PC-9 (cell line): ENCODE results near the gene TSSK1B. TPM values are rescaled to one million over a fixed set of nuclear protein-coding genes. Genes with fewer than 3 reads are reported as not detected.
A peak's percentile ranks its signal among the peaks of the same experiment; 100 is the strongest.

Source experiments
- Bru-seq: library from RNA; stranded (reverse); fragments of 400-500 nt; gene quantifications from one replicate; lab custom pipeline; 2021; lab: Mats Ljungman, UMichigan
- BruChase-seq, 2 experiments: library from RNA; stranded (reverse); fragments of 400-500 nt; gene quantifications; one replicate each; lab custom pipeline; 2021; lab: Mats Ljungman, UMichigan
- BruUV-seq: library from RNA; stranded (reverse); fragments of 400-500 nt; replicated peaks from 2 replicates; lab custom pipeline; 2021; lab: Mats Ljungman, UMichigan
- CTCF ChIA-PET: fragments of 300-600 bp; sonication (Branson Sonifier 250); formaldehyde crosslinking; loops from one replicate; lab custom pipeline; 2022; ENCODE audit warnings: antibody characterized with exemption; lab: Charles Lee
- POLR2A ChIA-PET: fragments of 300-600 bp; sonication (Branson Sonifier 250); formaldehyde crosslinking; loops from one replicate; lab custom pipeline; 2022; ENCODE audit warnings: antibody characterized with exemption; ENCODE audit not compliant: unreplicated experiment; lab: Charles Lee
- DNase-seq, 2 experiments: peaks; one replicate each; pipeline versions ENCODE4 v3.0.0 to v3.0.0-alpha.2; 2015 to 2022; ENCODE audit warnings: mixed read lengths in 1 of 2
- H2AFZ ChIP-seq: fragments of 200-600 bp; sonication (generic); 2 replicates; pipeline ENCODE4 v1.8.1; 2017; ENCODE audit warnings: antibody characterized with exemption
- H3F3A ChIP-seq: fragments of 200-600 bp; sonication (generic); 2 replicates; pipeline ENCODE4 v1.8.1; 2017; ENCODE audit warnings: antibody characterized with exemption, mild to moderate bottlenecking, low read depth; ENCODE audit not compliant: insufficient read depth
- H3K27ac ChIP-seq: fragments of 200-600 bp; sonication (generic); 2 replicates; pipeline ENCODE4 v1.6.1; 2016; ENCODE audit warnings: mixed run types
- H3K27me3 ChIP-seq: fragments of 200-600 bp; sonication (generic); 2 replicates; pipeline ENCODE4 v1.6.1; 2016; ENCODE audit warnings: low read depth, mixed run types; ENCODE audit not compliant: insufficient read depth
- H3K36me3 ChIP-seq: fragments of 200-600 bp; sonication (generic); 2 replicates; pipeline ENCODE4 v1.6.1; 2016; ENCODE audit warnings: low read depth, mixed run types
- H3K4me1 ChIP-seq: fragments of 200-600 bp; sonication (generic); replicated peaks from 2 replicates; pipeline ENCODE4 v1.6.1; 2016; ENCODE audit warnings: mixed run types; ENCODE audit not compliant: insufficient read depth
- H3K4me2 ChIP-seq: fragments of 200-600 bp; sonication (generic); 2 replicates; pipeline ENCODE4 v1.6.1; 2017; ENCODE audit warnings: mixed run types
- H3K4me3 ChIP-seq: fragments of 200-600 bp; sonication (generic); 2 replicates; pipeline ENCODE4 v1.6.1; 2016; ENCODE audit warnings: mixed run types
- H3K79me2 ChIP-seq: fragments of 200-600 bp; sonication (generic); 2 replicates; pipeline ENCODE4 v1.6.1; 2017; ENCODE audit warnings: low read depth, mixed run types
- H3K9me2 ChIP-seq: fragments of 200-600 bp; sonication (generic); 2 replicates; pipeline ENCODE4 v1.8.1; 2017; ENCODE audit warnings: mild to moderate bottlenecking; ENCODE audit not compliant: insufficient read depth
- H3K9me3 ChIP-seq: fragments of 200-600 bp; sonication (generic); 2 replicates; pipeline ENCODE4 v1.8.1; 2016; ENCODE audit warnings: low read depth; ENCODE audit not compliant: insufficient read depth
- H4K20me1 ChIP-seq: fragments of 200-600 bp; sonication (generic); 2 replicates; pipeline ENCODE4 v1.8.1; 2017; ENCODE audit not compliant: insufficient read depth
- EZH2 ChIP-seq: fragments of 200-600 bp; sonication (generic); IDR thresholded peaks from 2 replicates; pipeline ENCODE4 v1.8.0; 2017; ENCODE audit warnings: antibody characterized with exemption, low read depth
- intact Hi-C: fragments of 100-400 bp; cut with micrococcal nuclease; formaldehyde crosslinking; loops from one replicate; pipeline ENCODE4 v1.10.0; 2022; ENCODE audit not compliant: unreplicated experiment
- long read RNA-seq: library from polyadenylated mRNA; stranded (forward); transcript quantifications from one replicate; pipeline ENCODE4 v2.0.0, GENCODE V29; 2022
- total RNA-seq: library from RNA; stranded (reverse); gene quantifications from 2 replicates; pipeline ENCODE4 v1.2.3, GENCODE V29; 2021
- TF ChIP-seq, protein P1 (sequence below): fragments of 200-600 bp; sonication (generic); conservative IDR thresholded peaks from 2 replicates; pipeline ENCODE4 v1.6.1; 2017; ENCODE audit warnings: mixed run types, antibody characterized with exemption, mild to moderate bottlenecking, moderate library complexity

The TSSK1B gene, protein sequence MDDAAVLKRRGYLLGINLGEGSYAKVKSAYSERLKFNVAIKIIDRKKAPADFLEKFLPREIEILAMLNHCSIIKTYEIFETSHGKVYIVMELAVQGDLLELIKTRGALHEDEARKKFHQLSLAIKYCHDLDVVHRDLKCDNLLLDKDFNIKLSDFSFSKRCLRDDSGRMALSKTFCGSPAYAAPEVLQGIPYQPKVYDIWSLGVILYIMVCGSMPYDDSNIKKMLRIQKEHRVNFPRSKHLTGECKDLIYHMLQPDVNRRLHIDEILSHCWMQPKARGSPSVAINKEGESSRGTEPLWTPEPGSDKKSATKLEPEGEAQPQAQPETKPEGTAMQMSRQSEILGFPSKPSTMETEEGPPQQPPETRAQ
- not detected in 2 replicates for total RNA-seq
- percentile 7 among the genes with signal in this experiment for Bru-seq, nascent RNA
- BruChase-seq, experiment 1, labeled RNA remaining after a 2-hour chase: not detected
- not detected for BruChase-seq, experiment 2, labeled RNA remaining after a 6-hour chase
- long read RNA-seq: 0 reads

DNA sequence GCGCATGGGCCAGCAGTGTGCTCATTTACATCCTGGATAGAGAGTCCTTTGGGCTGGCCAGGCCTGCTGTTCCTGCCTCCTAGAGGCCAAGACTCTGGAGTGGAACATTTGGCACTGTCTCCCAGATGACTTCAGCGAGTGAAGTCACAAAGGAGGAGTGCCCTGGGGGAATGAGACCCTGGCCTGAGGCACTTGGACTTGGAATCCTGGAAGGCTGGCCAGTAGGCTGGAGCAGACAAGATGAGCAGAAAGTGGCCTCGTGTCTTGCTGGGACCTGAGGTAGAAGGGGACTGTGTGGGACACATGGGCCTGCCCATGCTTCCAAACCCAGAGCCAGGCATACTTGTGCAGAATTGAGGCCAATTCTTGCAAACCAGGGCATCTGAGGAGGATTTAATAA lies at the start of gene TSSK1B:
Gene TSSK1B (minus strand): TSS at position 101 of the 400 bp plus-strand sequence. CDS start 150 bp downstream, outside the sequence.
- POLR2A ChIA-PET: no interaction called here
- Histone ChIP-seq H3F3A (no peaks in the 10 kb centered on the region), H3K36me3 (no peaks in the 10 kb centered on the region), H3K9me2 (no peaks in the 10 kb centered on the region), H3K4me3 (no peak within 1 kb of the TSS), H3K4me1 (no peaks in the 10 kb centered on the region), H3K79me2 (no peaks in the 10 kb centered on the region), H3K4me2 (no peak within 1 kb of the TSS), H2AFZ (no peak within 1 kb of the TSS), H4K20me1 (no peaks in the 10 kb centered on the region), H3K27me3 (no peaks in the 10 kb centered on the region), H3K9me3 (no peaks in the 10 kb centered on the region), H3K27ac (no peak within 1 kb of the TSS)
- BruUV-seq: no TSS peak
- intact Hi-C loops: no loop called here
- TF ChIP-seq EZH2: no peak
- TF ChIP-seq, protein P1, sequence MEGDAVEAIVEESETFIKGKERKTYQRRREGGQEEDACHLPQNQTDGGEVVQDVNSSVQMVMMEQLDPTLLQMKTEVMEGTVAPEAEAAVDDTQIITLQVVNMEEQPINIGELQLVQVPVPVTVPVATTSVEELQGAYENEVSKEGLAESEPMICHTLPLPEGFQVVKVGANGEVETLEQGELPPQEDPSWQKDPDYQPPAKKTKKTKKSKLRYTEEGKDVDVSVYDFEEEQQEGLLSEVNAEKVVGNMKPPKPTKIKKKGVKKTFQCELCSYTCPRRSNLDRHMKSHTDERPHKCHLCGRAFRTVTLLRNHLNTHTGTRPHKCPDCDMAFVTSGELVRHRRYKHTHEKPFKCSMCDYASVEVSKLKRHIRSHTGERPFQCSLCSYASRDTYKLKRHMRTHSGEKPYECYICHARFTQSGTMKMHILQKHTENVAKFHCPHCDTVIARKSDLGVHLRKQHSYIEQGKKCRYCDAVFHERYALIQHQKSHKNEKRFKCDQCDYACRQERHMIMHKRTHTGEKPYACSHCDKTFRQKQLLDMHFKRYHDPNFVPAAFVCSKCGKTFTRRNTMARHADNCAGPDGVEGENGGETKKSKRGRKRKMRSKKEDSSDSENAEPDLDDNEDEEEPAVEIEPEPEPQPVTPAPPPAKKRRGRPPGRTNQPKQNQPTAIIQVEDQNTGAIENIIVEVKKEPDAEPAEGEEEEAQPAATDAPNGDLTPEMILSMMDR: no peak
- CTCF ChIA-PET: no interaction called here
- no peak for DNase-seq

DNA sequence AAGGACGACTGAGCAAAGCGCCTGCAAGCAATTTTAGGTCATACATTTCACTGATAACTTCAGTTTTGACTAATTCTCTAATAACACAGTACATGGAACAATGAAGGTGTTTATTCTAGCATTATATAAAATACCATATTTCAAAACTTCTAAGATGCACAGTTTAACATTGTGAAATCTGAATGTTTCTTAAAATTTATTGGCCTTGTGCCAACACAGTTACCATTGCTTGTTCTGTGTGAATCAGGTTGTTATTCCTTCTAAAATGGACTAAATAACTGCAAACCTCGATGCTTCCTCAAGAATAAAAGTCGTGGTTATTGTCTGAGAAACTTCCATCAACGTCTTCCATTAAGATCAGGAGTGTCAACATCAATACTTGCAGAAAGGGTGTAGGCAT lies 45.5 kb upstream of the TSSK1B start:
- Histone ChIP-seq H3F3A (no peaks in the 10 kb centered on the region), H3K79me2 (no peaks in the 10 kb centered on the region), H4K20me1 (no peaks in the 10 kb centered on the region), H3K9me3 (no peaks in the 10 kb centered on the region), H3K36me3 (no peaks in the 10 kb centered on the region), H3K4me1 (no peaks in the 10 kb centered on the region), H3K4me3 (no peak overlapping the region), H3K27me3 (no peaks in the 10 kb centered on the region), H3K9me2 (no peaks in the 10 kb centered on the region), H3K27ac (no peak overlapping the region), H3K4me2 (no peak overlapping the region), H2AFZ (no peak overlapping the region)
- ChIA-PET CTCF (no interaction called here), POLR2A (no interaction called here)
- TF ChIP-seq, protein P1: no peak
- TF ChIP-seq EZH2: no peak
- no TSS peak for BruUV-seq
- intact Hi-C loops: no loop called here
- DNase-seq: peak in 1 of 2 experiments; percentile 49

DNA sequence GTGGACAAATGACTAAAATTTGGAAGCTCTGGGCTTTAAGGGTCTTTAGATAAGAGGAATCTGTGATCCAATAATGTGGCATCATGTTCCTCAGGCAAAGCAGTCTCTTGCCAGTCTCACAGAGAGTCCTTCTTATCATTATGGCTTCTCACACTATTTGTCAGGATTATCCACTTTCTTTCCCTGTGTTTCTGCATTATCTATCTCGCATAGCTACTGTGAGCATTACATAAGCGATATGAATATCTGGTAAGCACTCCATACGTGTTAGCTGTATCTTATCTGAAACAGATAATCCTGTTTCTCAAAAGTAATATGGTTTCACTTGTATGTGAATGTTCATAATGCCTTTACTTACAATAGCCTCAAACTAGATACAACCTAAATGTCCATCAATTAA lies 43.9 kb upstream of the TSSK1B start:
- Histone ChIP-seq H3K4me3 (no peak overlapping the region), H3K9me2 (no peaks in the 10 kb centered on the region), H4K20me1 (no peaks in the 10 kb centered on the region), H3K9me3 (no peaks in the 10 kb centered on the region), H3K79me2 (no peaks in the 10 kb centered on the region), H3K27ac (no peak overlapping the region), H3F3A (no peaks in the 10 kb centered on the region), H3K36me3 (no peaks in the 10 kb centered on the region), H3K27me3 (no peaks in the 10 kb centered on the region), H3K4me2 (no peak overlapping the region), H3K4me1 (no peaks in the 10 kb centered on the region), H2AFZ (no peak overlapping the region)
- TF ChIP-seq EZH2: no peak
- TF ChIP-seq, protein P1: no peak
- no peak for DNase-seq
- ChIA-PET CTCF (no interaction called here), POLR2A (no interaction called here)
- intact Hi-C loops: no loop called here
- no TSS peak for BruUV-seq
